ENCODE data around the gene BCAP31. TPM values are rescaled to one million over a fixed set of nuclear protein-coding genes. Genes with fewer than 3 reads are reported as not detected.

BCAP31 gene
- total RNA-seq, 1 experiment from 2014 or later, result 289 TPM

DNA sequence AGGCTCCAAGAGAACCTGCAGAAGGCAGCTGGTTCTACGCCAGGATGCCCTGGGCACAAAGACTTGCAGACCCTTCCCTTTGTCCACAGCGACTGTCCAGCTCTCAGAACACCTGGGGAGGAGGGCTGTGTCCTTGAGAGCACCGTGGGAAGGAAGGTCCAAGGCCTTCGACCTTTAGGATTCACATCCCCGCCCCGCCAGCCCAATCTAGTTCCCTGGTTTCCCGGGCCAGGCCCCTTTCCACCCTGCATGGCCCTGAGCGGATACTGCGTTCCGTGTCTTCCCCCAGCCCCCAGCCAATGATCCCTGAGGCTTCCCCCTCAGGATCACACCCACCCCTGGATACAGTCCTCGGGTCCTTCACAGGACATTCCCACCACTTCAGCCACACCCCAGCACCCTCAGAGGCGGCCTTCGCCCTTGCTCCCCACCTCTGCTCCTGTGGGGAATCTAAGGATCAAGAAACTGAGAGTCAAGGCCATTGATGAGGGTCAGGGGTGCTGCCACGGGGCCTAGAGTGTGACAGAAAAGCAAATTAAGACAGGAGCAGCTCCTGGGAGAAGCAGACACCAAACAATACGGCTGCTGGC, 9.6 kb upstream of the BCAP31 start:
- no TSS peak for BruUV-seq (replicated peaks)
- Histone ChIP-seq H3K4me3 (ENCODE audit: low read length) (no peak overlapping the region), H3K9me2 (replicated peaks; ENCODE audit: low read length) (no peaks in the 10 kb centered on the region)

DNA sequence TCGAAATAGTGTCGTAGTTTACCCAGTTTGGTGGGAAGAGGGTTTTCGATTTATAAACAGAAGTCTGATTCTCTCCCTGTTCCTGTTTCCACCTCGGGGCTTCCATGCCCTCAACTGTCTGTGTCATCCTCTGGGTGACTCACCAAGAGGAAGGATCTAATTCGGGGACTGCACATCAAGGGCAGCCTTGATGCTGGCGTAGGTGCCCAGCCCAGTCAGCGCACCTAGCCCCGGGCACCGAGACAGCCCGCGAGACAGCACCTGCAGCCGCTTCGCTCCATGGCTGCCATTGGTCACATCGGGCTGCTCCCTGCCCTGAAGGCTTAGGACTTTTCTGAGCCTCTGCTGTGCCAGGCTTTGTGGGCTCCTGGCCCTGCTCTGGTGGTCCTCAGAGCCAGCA, 8.2 kb upstream of the BCAP31 start:
- Histone ChIP-seq H3K27me3 (ENCODE audit: low read length) (no peaks in the 10 kb centered on the region), H4K20me1 (ENCODE audit: low read length) (0 out of 2 replicates have a peak, but pooled peaks cover 4% of the 10 kb centered on the region), H3F3A (ENCODE audit: low read length, unreplicated experiment) (peaks cover 11% of the 10 kb centered on the region), H3K36me3 (ENCODE audit: low read depth, low read length) (peaks cover 10% of the 10 kb centered on the region), H3K4me3 (ENCODE audit: low read length) (peak overlapping the region; percentile 38; the same call in 1 of the 2 replicates), H3K9me2 (replicated peaks; ENCODE audit: low read length) (no peaks in the 10 kb centered on the region), H3K79me2 (ENCODE audit: low read length) (peaks cover 41% of the 10 kb centered on the region), H3K9ac (ENCODE audit: low read length) (peak overlapping the region; percentile 54), H3K27ac (ENCODE audit: low read length) (peak overlapping the region; percentile 94), H3K4me1 (ENCODE audit: insufficient read depth, low read length) (peaks cover 29% of the 10 kb centered on the region), H2AFZ (ENCODE audit: low read length) (no peak overlapping the region), H3K9me3 (ENCODE audit: low read length) (no peaks in the 10 kb centered on the region), H3K4me2 (ENCODE audit: low read length) (peak overlapping the region; percentile 71)
- DNase-seq, result peak; percentile 86
- no TSS peak for BruUV-seq (replicated peaks)
- CTCF ChIA-PET, result no interaction called here
- POLR2A ChIA-PET (ENCODE audit: unreplicated experiment), result no interaction called here
- TF ChIP-seq, protein P1, sequence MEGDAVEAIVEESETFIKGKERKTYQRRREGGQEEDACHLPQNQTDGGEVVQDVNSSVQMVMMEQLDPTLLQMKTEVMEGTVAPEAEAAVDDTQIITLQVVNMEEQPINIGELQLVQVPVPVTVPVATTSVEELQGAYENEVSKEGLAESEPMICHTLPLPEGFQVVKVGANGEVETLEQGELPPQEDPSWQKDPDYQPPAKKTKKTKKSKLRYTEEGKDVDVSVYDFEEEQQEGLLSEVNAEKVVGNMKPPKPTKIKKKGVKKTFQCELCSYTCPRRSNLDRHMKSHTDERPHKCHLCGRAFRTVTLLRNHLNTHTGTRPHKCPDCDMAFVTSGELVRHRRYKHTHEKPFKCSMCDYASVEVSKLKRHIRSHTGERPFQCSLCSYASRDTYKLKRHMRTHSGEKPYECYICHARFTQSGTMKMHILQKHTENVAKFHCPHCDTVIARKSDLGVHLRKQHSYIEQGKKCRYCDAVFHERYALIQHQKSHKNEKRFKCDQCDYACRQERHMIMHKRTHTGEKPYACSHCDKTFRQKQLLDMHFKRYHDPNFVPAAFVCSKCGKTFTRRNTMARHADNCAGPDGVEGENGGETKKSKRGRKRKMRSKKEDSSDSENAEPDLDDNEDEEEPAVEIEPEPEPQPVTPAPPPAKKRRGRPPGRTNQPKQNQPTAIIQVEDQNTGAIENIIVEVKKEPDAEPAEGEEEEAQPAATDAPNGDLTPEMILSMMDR (conservative IDR thresholded peaks at IDR 0.05; ENCODE audit: low read depth, low read length), result no peak
- TF ChIP-seq EZH2 (IDR thresholded peaks at IDR 0.05; ENCODE audit: low read length, unreplicated experiment) (no peak), EZH2phosphoT487 (IDR thresholded peaks at IDR 0.05; ENCODE audit: borderline replicate concordance, low read length) (no peak)
- intact Hi-C loops (cut with micrococcal nuclease), result no loop called here
- peak; percentile 94 for ATAC-seq

More for the DNA sequence above, 9.6 kb upstream of the BCAP31 start:
- DNase-seq (no peak), ATAC-seq (no peak)
- Histone ChIP-seq H3K27ac (ENCODE audit: low read length) (no peak overlapping the region), H3F3A (ENCODE audit: low read length, unreplicated experiment) (peaks cover 11% of the 10 kb centered on the region), H3K9me3 (ENCODE audit: low read length) (no peaks in the 10 kb centered on the region), H2AFZ (ENCODE audit: low read length) (no peak overlapping the region), H3K79me2 (ENCODE audit: low read length) (peaks cover 28% of the 10 kb centered on the region), H3K27me3 (ENCODE audit: low read length) (no peaks in the 10 kb centered on the region), H3K4me2 (ENCODE audit: low read length) (no peak overlapping the region), H3K9ac (ENCODE audit: low read length) (no peak overlapping the region), H4K20me1 (ENCODE audit: low read length) (no peaks in the 10 kb centered on the region), H3K4me1 (ENCODE audit: insufficient read depth, low read length) (peaks cover 24% of the 10 kb centered on the region), H3K36me3 (ENCODE audit: low read depth, low read length) (peaks cover 10% of the 10 kb centered on the region)
- POLR2A ChIA-PET (ENCODE audit: unreplicated experiment), result no interaction called here
- TF ChIP-seq, protein P1 (conservative IDR thresholded peaks at IDR 0.05; ENCODE audit: low read depth, low read length), result no peak
- TF ChIP-seq EZH2 (IDR thresholded peaks at IDR 0.05; ENCODE audit: low read length, unreplicated experiment) (no peak), EZH2phosphoT487 (IDR thresholded peaks at IDR 0.05; ENCODE audit: borderline replicate concordance, low read length) (no peak)
- intact Hi-C loops (cut with micrococcal nuclease), result no loop called here
- CTCF ChIA-PET, result no interaction called here

DNA sequence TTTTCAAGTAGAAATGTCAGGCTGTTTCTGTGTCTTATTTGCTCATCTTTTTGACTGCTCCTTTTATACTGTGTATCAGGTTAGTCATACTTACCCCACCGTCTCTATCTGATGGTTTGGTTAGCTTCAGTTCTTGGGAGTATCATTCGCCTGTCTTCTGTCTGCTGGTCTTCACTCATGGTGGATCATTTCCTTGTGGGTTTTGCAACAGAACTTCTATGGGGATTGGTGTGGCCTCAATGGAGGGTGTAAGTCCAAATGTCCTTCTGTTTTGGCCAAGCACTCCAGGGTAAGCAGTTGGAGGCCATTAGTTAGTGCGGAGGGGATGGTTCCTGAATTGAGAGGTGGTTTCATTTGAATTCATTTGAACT, 7.6 kb upstream of the BCAP31 start:
- ChIA-PET CTCF (no interaction called here), POLR2A (ENCODE audit: unreplicated experiment) (no interaction called here)
- H3K4me3 ChIP-seq (ENCODE audit: low read length), result peak overlapping the region; percentile 12
- H3K9me2 ChIP-seq (replicated peaks; ENCODE audit: low read length), result no peaks in the 10 kb centered on the region
- H3K9ac ChIP-seq (ENCODE audit: low read length), result peak overlapping the region; percentile 54
- peaks cover 47% of the 10 kb centered on the region for H3K79me2 ChIP-seq (ENCODE audit: low read length)
- H3K27ac ChIP-seq (ENCODE audit: low read length), result peak overlapping the region; percentile 94
- H3K27me3 ChIP-seq (ENCODE audit: low read length), result no peaks in the 10 kb centered on the region
- H2AFZ ChIP-seq (ENCODE audit: low read length), result no peak overlapping the region
- BruUV-seq (replicated peaks), result no TSS peak
- intact Hi-C loops (cut with micrococcal nuclease), result no loop called here
- DNase-seq, result no peak
- H3F3A ChIP-seq (ENCODE audit: low read length, unreplicated experiment), result peaks cover 11% of the 10 kb centered on the region
- H3K36me3 ChIP-seq (ENCODE audit: low read depth, low read length), result peaks cover 6% of the 10 kb centered on the region
- peak overlapping the region; percentile 71 for H3K4me2 ChIP-seq (ENCODE audit: low read length)
- 0 out of 2 replicates have a peak, but pooled peaks cover 4% of the 10 kb centered on the region for H4K20me1 ChIP-seq (ENCODE audit: low read length)
- no peak; the same call in 1 of the 2 replicates for ATAC-seq
- no peaks in the 10 kb centered on the region for H3K9me3 ChIP-seq (ENCODE audit: low read length)
- H3K4me1 ChIP-seq (ENCODE audit: insufficient read depth, low read length), result peaks cover 35% of the 10 kb centered on the region
- TF ChIP-seq EZH2 (IDR thresholded peaks at IDR 0.05; ENCODE audit: low read length, unreplicated experiment) (no peak), EZH2phosphoT487 (IDR thresholded peaks at IDR 0.05; ENCODE audit: borderline replicate concordance, low read length) (no peak)
- TF ChIP-seq, protein P1 (conservative IDR thresholded peaks at IDR 0.05; ENCODE audit: low read depth, low read length), result no peak

All from PC-3 (cell line).